Cardiac muscle cell (in vitro differentiated cells and primary cell): Measurements from ENCODE around the gene COL27A1. TPM values are rescaled to one million over a fixed set of nuclear protein-coding genes. Genes with fewer than 3 reads are reported as not detected.

Experiments used
- DNase-seq, 2 donors: peaks; one replicate each; pipeline versions ENCODE4 v3.0.0 to v3.0.0-alpha.2; 2010 to 2017; ENCODE audit warnings: low read depth in 1 of 2, low spot score in 1 of 2
- H3K27ac ChIP-seq: fragments of 200-600 bp; sonication (generic); 2 replicates; pipeline ENCODE4 v1.5.1; 2016
- H3K27me3 ChIP-seq: fragments of 200-600 bp; sonication (generic); 2 replicates; pipeline ENCODE4 v1.6.0; 2016; ENCODE audit warnings: control low read depth
- H3K36me3 ChIP-seq: fragments of 200-600 bp; sonication (generic); 2 replicates; pipeline ENCODE4 v1.5.1; 2016; ENCODE audit warnings: control low read depth
- H3K4me1 ChIP-seq: fragments of 200-600 bp; sonication (generic); 2 replicates; pipeline ENCODE4 v1.8.1; 2017; ENCODE audit warnings: low read depth, mild to moderate bottlenecking, mixed run types
- H3K4me3 ChIP-seq: fragments of 200-600 bp; sonication (generic); 2 replicates; pipeline ENCODE4 v1.5.1; 2016; ENCODE audit warnings: mild to moderate bottlenecking
- H3K9me3 ChIP-seq: fragments of 200-600 bp; sonication (generic); 2 replicates; pipeline ENCODE4 v1.5.1; 2017; ENCODE audit warnings: low read depth, mild to moderate bottlenecking, control low read depth
- CTCF ChIP-seq: IDR thresholded peaks from 2 replicates; pipeline ENCODE4 v1.5.1; 2012; ENCODE audit warnings: low read depth, mild to moderate bottlenecking, low read length
- polyA plus RNA-seq: library from polyadenylated mRNA; unstranded; fragments of >200 nt; fragmentation: Nextera tagmentation; extraction: Ambion mirVana; gene quantifications from 2 replicates; pipeline ENCODE4 v1.2.1, GENCODE V29; 2016
- total RNA-seq: library from RNA; depleted of rRNA; stranded (reverse); fragments of >200 nt; gene quantifications from 2 replicates; pipeline ENCODE4 v1.2.3, GENCODE V29; 2016

The COL27A1 gene
- 19.2 and 19.3 TPM in 2 replicates for total RNA-seq
- 12.2 and 13.4 TPM in 2 replicates for polyA plus RNA-seq

- H3K27ac ChIP-seq: peak within 1 kb of the TSS; percentile 27
- H3K27me3 ChIP-seq: peaks cover 10% of the 10 kb centered on the region
- H3K4me1 ChIP-seq: peaks cover 11% of the 10 kb centered on the region
These were observed at the start of gene COL27A1 for GRCh38 chr9:114155263-114155994. Gene COL27A1 (plus strand): TSS chr9:114155537. CDS start chr9:114155951, 414 bp downstream.

GRCh38 chr9:114107286-114108001 is 47.9 kb upstream of the COL27A1 start:
- Histone ChIP-seq H3K27ac (no peak overlapping the region), H3K27me3 (peaks cover 30% of the 10 kb centered on the region), H3K4me3 (no peak overlapping the region), H3K36me3 (no peaks in the 10 kb centered on the region), H3K4me1 (no peaks in the 10 kb centered on the region), H3K9me3 (no peaks in the 10 kb centered on the region)
- no peak for DNase-seq
- no peak for TF ChIP-seq CTCF

More at GRCh38 chr9:114155263-114155994, at the start of gene COL27A1:
- DNase-seq: peak; percentile 88 to 89
- H3K9me3 ChIP-seq: no peaks in the 10 kb centered on the region
- peak within 1 kb of the TSS; percentile 73 for H3K4me3 ChIP-seq
- peak; percentile 86 for TF ChIP-seq CTCF
- H3K36me3 ChIP-seq: no peaks in the 10 kb centered on the region

- TF ChIP-seq CTCF: peak; percentile 99
- Histone ChIP-seq H3K27ac (no peak overlapping the region), H3K4me1 (no peaks in the 10 kb centered on the region), H3K4me3 (no peak overlapping the region), H3K27me3 (peaks cover 30% of the 10 kb centered on the region), H3K36me3 (no peaks in the 10 kb centered on the region), H3K9me3 (no peaks in the 10 kb centered on the region)
- peak; percentile 90 for DNase-seq
These were observed 47.1 kb upstream of the COL27A1 start for GRCh38 chr9:114108016-114108833.

GRCh38 chr9:114109124-114109523 is 46.2 kb upstream of the COL27A1 start:
- no peak for TF ChIP-seq CTCF
- no peak for DNase-seq
- H3K4me1 ChIP-seq: no peaks in the 10 kb centered on the region
- no peak overlapping the region for H3K27ac ChIP-seq
- H3K36me3 ChIP-seq: no peaks in the 10 kb centered on the region
- H3K9me3 ChIP-seq: no peaks in the 10 kb centered on the region
- peaks cover 25% of the 10 kb centered on the region for H3K27me3 ChIP-seq
- no peak overlapping the region for H3K4me3 ChIP-seq

- Histone ChIP-seq H3K9me3 (no peaks in the 10 kb centered on the region), H3K27ac (no peak overlapping the region), H3K27me3 (peaks cover 14% of the 10 kb centered on the region), H3K4me3 (no peak overlapping the region), H3K4me1 (peaks cover 7% of the 10 kb centered on the region), H3K36me3 (no peaks in the 10 kb centered on the region)
- TF ChIP-seq CTCF: no peak
- peak in 1 of 2 donors; percentile 70 for DNase-seq
These were observed 45.2 kb upstream of the COL27A1 start for GRCh38 chr9:114110180-114110579.
